SKM-1 treated with dmso at 0.1 percent for 144 hours (cell line): ENCODE data around the gene NRCAM.
"Not testable (repeated sequence)": the region's sequence is repeated elsewhere in the genome, so short reads cannot be mapped to it uniquely, and the experiment has no call there.

Source experiments
- DNase-seq: peaks from one replicate; lab custom pipeline; 2025; ENCODE audit not compliant: unreplicated experiment; lab: John Stamatoyannopoulos, UW

Gene NRCAM

GRCh38 chr7:108455998-108456677 is at the start of gene NRCAM:
Gene NRCAM, minus strand, starts transcription at chr7:108456436. Its CDS starts 216,372 bp downstream, at chr7:108240064.
- no peak for DNase-seq

- not testable (repeated sequence) for DNase-seq
Measured at GRCh38 chr7:108504576-108504975, 48.3 kb upstream of the NRCAM start.

- DNase-seq = no peak
Measured at GRCh38 chr7:108503112-108504026, 47.1 kb upstream of the NRCAM start.

DNA sequence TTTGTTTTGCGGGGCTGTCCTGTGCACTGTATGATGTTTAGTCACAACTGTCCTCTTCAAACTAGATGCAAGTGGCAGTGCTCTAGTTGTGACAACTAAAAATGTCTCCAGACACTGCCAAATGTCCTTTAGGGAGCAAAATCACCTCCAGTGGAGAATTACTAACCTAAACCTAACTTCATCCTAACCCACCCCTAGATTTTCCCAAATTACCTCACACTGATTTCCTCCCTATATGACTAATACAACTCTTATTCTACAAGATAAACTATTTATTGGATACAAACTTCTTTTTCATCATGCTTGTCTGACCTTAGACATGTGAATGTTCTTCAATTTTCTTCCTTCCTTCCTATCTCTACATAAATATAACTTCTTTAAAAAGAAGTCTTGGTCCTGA is 43.3 kb upstream of the NRCAM start:
- no peak for DNase-seq

GRCh38 chr7:108498481-108498880 is 42.2 kb upstream of the NRCAM start:
- no peak for DNase-seq

GRCh38 chr7:108497082-108497725 is 41.0 kb upstream of the NRCAM start:
- DNase-seq = peak; percentile 59

GRCh38 chr7:108492742-108493141 is 36.5 kb upstream of the NRCAM start:
- DNase-seq = no peak

DNA sequence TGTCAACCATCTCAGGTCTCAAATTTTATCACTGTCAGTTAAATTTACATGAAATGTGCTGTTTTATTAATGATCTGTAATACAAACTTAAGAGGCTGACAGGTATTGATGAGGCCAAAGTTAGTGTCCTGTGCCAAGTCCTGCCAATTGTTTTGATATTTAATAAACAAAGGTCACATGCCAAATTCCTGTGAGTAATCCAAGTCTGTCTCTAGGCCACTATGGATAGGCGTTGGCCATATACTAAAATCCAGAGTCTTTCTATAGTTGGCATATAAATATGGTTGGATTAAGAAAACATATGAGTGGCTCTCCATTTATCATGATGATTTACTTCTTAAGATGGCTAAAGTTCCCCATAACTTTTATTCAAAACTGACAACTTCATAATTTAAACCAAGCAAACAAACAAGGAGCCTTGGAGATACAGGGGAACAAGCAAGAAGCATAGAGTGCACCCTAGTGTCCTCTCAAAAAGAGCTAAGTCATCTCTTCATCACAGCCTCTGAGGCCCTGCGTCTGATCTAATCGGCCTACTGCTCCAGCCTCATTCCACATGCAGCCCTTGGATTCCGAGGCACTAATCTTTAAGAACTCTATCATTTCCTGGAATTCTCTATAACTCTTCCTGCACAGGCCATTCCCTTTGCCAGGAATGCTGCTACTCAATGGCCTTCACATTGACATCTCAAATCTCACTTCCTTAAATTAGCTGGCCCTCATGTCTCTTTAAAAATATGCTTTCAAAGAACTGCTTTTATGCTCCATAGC is 32.7 kb upstream of the NRCAM start:
- DNase-seq = no peak

DNA sequence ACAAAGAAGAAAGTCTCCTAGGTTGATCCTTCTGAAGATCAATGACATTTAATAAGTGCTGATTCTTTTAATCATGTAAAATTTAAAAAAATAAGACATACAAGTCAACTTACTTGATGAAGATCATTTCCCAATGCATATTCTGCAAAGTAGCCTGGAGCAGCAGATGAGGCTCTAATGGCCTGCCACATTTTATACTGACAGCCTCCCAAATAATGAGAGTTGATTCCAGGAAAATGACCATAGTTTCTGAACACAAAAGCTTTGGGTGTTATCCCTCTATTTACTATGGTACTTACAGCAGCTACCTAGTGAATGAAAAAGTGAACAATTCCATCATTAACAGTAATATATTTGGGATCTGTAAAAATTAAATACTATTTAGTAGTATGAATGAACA is 31.4 kb upstream of the NRCAM start:
- no peak for DNase-seq

DNA sequence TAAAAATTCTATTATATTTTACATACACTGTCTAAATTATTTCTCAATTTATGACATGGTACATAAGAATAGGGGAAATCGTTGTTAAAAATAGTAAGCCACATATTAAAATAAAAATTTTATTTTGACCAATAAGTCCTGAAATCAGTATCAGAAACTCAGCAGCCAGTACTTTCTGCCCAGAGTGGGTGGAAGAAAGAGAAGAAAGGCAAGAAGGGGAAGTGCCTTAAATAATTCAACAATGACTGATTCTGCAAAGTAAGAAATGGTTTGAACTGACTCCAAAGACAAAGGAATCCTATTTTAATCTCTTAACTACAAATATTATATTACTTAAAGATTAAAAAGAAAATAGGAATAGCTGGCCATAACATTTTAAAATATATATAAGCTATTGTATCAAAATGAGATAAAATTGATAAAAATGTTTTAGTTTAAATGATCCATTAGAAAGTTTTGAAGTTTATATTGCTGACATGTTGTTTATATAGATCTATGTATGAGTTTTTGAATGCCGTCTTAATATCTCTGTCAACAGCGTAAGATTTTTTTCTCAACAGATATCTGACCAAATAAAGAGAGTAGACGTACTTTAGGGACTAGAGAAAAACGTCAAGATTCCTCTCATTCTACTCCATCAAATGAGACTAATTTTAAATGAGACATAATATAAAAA is 30.2 kb upstream of the NRCAM start:
- no peak for DNase-seq

DNA sequence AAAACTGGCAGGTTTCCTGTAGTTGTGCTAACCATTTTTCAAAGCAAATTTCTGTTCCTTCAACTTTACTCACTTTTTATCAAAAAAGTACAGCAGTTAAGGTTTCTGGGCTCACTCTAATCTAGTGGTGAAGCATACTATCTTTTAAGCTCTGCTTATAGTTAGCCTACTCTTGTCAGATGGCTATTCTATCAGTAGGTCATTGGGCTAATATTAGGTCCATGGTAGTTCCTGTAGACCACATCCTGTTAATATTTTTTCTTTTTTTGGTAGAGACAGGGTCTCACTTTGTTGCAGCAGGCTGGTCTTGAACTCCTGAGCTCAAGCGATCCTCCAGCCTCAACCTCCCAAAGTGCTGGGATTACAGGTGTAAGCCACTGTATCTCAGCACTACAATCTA is 27.9 kb upstream of the NRCAM start:
- DNase-seq = no peak

- DNase-seq = no peak
Measured at GRCh38 chr7:108480311-108480710, 24.1 kb upstream of the NRCAM start.

GRCh38 chr7:108479751-108480150 is 23.5 kb upstream of the NRCAM start:
- DNase-seq = no peak

- no peak for DNase-seq
Measured at GRCh38 chr7:108479118-108479517, 22.9 kb upstream of the NRCAM start.

GRCh38 chr7:108468246-108468645 is 12.0 kb upstream of the NRCAM start:
- DNase-seq = no peak

DNA sequence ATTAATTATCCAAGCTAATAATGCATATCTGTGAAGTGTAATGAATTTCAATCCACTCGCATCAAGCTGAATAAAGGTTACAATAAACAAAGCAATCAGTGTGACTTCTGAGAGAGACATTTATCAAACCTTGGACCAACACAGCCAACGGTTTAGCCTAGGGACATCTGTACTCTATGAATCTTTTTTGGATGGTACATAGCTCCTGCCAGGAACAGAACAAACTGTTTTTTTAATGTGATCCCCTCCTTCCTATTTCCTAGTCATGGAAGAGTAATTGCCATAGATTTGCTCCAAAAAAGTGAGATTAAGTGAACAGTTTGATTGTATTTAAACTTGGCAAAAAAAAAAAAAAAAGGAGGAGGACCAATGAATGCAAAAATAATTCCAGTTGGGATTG is 11.2 kb upstream of the NRCAM start:
- no peak for DNase-seq

GRCh38 chr7:108466322-108466721 is 10.1 kb upstream of the NRCAM start:
- not testable (repeated sequence) for DNase-seq

DNA sequence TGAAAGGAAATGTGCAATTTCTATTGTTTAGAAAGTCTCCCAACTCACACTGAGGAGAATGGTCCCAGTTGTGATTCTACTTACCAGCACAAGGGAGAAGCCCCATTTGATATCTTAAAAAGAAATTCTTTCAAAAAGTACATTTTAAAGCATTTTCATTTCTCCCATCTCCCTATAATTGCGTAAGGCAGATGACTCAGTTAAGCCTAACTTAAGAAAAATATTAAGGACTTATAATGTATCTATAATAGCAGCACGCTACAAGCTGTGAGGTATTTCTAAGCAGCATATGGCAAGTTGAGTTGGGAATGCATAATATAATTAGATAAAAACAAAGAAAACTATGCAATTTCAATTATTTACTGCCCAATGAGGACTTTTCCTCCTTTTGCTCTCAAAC is 8.5 kb upstream of the NRCAM start:
- no peak for DNase-seq

DNA sequence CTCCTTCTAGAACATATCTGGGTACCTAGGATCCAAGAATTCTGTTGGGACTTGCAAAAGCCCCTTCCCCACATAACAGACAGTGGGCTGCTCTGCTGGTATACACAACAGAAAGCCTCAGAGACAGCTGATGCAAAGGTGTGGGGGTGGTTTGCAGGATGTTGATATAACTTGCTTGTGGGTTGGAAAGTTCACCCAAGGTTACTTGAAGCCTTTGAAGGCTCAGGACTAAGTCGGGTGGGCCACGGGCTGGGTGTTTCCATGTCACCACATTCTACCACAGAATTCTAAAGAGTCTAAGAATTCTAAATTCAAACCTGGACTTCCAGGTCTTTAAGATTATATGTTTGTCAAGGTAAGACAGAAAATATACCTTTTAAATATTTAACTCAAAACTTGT is 7.4 kb upstream of the NRCAM start:
- no peak for DNase-seq

DNA sequence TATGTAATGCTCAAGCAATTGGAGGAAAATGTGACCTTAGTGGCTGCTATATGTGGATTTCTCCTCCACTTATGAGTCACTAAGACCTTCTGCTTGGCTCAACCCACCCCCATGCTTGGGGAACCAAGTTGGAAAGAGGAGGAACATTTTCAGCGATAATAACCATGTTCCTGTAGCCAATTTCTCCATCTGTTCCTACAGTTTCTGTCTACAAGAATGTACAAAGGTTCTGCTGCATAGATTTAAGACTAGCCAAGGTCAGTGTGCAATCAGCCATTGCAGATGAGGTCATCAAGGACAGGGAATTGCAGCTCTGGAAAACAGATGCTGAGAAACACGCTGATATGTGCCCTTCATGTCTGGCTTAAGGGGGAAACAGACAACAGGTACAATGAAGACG is 5.6 kb upstream of the NRCAM start:
- no peak for DNase-seq

- DNase-seq = no peak
Measured at GRCh38 chr7:108460964-108461363, 4.7 kb upstream of the NRCAM start.
